Islet precursor cell (in vitro differentiated cells): ENCODE data around the gene SLC2A4.
"Not testable (repeated sequence)": the region's sequence is repeated elsewhere in the genome, so short reads cannot be mapped to it uniquely, and the experiment has no call there.

ENCODE experiments used
- DNase-seq: peaks from one replicate; pipeline ENCODE4 v3.0.0-alpha.2; 2018

Gene SLC2A4

DNA sequence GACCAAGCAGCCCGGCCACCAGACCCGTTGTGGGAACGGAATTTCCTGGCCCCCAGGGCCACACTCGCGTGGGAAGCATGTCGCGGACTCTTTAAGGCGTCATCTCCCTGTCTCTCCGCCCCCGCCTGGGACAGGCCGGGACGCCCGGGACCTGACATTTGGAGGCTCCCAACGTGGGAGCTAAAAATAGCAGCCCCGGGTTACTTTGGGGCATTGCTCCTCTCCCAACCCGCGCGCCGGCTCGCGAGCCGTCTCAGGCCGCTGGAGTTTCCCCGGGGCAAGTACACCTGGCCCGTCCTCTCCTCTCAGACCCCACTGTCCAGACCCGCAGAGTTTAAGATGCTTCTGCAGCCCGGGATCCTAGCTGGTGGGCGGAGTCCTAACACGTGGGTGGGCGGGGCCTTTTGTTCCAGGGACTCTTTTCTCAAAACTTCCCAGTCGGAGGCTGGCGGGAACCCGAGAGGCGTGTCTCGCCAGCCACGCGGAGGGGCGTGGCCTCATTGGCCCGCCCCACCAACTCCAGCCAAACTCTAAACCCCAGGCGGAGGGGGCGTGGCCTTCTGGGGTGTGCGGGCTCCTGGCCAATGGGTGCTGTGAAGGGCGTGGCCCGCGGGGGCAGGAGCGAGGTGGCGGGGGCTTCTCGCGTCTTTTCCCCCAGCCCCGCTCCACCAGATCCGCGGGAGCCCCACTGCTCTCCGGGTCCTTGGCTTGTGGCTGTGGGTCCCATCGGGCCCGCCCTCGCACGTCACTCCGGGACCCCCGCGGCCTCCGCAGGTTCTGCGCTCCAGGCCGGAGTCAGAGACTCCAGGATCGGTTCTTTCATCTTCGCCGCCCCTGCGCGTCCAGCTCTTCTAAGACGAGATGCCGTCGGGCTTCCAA is at the start of gene SLC2A4:
Gene SLC2A4 (plus strand): TSS at position 645 of the 879 bp plus-strand sequence. CDS start 217 bp downstream, at position 862.
- DNase-seq, result peak; percentile 99

DNA sequence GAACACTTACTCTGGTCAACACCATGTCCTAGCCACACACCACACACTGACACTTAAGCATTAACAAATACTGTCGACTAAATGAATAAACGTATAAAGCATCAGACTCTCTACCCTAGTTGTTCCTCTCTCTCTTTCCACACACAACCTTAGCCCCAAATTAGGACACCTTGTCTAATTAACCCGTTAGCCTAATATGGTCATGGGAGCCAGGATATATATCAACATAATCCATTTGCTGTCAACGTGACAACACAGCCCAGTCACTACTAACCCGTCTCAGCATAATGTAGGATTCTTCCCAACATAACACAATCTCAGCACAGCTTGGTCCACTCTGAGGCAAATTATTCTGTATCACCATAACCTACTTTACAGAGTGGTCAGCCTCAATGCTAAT is 49.4 kb upstream of the SLC2A4 start:
- no peak for DNase-seq

DNA sequence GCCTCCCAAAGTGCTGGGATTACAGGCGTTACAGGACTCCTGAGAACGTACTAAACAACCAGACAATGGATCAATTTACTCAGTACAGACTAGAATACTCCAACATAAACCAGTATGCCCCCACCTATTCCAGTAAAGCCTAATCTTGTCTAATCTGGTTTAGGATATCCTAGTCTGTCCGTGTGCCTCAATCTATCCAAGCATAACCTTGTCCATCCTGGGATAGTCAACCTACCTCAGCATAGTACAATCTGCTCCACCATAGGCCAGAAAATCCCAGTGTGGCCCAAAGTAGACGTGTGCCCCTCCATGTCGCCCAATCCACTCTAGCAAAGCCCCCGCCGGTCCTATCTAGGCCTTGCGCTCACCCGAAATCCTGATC is 47.8 kb upstream of the SLC2A4 start:
- DNase-seq, result no peak

DNA sequence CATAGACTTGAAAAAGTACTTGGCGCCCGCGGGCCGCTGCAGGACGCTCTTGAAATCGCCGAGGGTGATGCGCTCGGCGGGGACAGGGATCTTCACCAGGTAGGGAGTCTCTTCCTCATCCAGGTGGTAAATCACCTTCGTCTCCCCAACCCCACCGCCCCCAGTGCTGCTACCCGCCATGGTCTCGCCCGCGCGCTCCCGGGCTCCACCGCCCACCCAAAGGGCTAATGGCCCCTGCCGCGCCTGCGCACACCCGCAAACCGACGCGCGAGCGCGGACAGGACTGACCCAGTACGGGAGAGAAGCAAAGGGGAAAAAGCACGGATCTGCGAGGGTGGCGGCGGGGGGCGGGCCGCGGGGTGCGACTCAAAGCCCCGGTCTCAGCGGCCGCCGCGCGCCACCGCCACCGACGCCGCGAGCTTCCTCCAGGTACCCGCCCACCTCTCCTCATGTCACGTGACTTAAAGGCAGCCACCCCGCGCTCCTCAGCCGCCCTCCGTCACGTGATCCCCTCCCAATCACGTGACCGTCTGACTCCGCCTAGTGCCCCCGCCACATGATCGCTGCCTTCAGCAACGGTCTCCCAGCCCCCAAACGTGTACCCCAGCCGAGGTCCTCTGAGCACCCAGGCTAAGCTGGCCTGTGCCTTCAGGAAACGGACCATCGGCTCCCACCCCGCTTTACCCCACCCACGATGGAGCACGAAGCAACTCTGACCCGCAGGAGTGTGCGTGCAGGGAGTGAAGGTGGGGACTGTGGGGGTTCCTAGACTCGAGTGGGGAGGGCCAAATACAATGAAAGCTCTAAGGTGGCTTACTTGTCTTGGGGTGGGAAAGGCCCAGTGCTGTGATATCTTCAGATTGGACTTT is 47.2 kb upstream of the SLC2A4 start, which contains the start of gene DVL2:
Gene DVL2 (minus strand): TSS at position 435 of the 869 bp plus-strand sequence. CDS start 255 bp downstream, at position 180.
- peak; percentile 98 for DNase-seq

DNA sequence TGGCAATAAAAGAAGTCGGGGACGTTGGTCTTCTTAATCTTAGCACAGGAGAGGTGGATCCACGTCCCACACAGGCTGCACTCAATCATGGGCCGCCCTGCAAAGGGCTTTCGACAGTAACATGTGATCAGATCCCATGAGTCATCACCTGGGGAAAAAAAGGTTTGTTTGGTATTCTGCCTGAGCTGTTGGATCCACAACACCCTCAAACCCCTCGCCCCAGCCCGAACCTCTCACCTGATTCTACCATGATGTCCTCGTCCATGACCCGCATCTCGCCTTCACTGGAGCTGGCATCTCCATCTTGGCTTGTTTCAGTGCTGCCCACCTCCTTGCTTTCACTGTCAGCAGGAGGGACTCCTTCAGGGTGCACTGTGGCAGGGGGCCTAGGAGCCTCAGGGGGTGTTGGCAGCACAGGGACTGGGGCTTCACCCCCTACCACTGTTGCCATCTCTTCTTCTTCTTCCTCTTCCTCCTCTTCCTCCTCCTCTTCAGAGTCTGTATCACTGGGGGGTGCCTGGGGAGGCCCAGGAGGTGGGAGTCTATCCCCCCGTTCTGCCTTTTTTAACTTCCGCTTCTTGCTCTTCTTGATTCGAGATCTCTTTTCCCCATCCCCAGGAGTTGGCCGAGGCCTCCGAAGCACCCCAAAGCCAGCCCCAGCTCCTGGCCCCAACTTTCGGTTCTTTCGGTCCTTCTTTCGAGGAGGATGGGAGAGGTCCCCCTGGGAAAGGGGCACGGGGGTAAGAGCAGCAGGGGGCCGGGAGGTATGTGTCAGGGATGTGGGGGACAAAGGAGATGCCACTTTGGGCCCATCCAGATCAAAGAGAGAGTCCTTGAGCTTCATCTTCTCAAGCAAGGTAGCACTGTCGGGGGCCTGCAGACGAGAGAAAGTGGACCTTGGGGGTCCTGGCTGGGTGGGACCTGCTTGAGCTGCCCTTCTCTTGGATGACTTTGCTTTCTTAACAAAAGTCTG is 45.5 kb upstream of the SLC2A4 start:
- DNase-seq, result no peak

DNA sequence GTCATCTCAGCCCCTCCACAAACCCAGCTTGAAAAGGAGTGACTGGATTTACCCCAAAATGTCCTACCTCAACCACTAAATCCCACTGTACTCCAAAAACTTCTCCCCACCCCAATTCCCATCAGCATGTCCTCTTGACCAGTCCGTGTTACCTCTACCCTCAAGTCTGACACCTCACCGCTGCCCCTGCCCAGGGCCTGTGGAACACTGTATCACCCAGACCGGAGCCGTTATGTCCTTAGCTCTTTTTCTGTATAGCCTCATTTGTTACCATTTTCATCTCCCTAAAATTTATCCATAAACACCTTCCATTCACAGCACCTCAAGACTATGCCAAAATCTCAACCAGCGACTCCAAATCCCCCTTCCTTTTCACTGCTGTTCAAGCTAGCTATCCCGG is 44.7 kb upstream of the SLC2A4 start:
- no peak for DNase-seq

DNA sequence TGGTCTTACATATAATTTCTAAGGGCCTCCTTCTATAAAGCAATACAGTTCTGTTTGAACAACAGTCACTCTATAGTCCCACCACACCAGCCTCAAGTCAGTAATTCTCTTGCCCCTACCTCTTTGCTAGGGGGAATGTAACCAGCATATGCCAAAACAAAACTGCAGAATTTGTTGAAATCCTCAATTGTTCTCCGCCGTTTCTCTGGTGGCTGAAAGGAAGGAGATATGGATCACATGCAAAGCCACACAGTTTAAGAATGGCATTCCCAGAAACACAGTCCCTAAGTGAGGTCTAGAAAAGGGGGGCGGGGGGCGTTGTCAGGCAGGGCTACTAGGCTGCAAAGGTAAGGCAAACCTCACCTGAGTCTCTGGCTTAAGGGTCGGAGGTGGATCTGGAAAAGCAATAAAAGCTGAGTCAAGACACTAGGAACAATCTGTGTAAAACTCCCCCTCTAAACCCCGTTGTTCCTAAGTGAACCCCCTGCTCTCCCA is 44.2 kb upstream of the SLC2A4 start:
- DNase-seq, result no peak

DNA sequence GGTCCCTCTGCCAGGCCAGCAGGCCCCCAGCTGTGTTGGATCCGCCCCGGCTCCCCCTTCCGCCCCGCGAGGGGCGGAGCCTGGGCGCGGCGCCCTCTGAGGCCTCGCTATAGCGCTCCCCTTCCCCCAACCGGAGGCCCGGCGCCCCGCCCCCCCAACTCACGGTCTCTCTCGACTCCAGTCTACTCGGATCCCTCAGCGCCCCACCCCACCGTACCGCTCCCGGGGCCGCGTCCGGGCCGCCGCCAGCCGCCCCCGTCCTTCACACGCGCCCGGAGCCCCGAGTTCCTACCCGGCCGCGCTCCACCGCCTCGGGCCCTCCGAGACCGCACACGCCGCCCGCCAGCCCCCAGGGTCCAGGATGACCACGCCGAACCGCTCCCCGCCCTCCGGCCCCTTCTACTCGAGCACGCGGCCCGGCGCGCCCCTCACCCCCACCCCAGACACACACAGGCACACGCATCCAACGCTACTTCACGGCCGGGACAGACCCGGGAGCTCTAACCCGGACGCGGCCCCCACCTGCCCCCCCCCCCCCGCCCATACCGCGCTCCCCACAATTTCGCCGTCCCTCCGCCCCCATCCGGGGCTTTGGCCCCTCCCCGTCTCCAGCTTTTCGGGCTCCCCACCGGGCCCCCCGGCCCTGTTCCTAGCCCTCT is 43.6 kb upstream of the SLC2A4 start:
- DNase-seq, result peak; percentile 80

DNA sequence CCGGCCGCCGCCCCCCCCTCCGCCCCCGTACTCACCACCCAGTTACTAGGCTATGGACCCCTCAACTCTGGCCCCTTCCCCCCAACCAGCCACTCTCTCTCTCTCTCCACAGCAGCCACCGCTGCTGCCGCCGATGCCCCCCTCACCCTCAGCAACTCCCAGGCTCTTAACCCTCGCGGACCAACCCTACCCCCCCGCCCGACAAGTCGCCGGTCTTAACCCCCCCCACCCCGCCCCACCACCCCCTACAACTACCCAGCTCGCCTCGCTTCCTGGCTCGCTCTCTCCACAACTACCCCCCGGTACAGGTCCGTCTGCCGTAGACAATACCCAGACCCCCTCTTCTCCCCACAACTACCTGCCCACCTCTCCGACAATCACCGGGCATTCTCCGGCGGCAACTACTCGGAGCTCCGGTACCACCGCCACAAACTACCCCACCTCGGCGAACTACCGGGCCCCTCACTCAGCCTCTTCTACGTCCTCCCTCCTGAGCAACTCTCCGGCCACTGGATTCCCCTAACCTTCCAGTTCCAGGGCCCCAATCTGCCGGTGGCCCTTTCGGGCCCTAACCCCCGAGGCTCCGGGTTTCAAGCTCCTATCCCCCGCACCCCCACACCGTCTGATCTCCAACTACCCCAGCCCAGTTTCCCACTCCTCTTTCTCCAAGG is 43.0 kb upstream of the SLC2A4 start:
- no peak for DNase-seq

DNA sequence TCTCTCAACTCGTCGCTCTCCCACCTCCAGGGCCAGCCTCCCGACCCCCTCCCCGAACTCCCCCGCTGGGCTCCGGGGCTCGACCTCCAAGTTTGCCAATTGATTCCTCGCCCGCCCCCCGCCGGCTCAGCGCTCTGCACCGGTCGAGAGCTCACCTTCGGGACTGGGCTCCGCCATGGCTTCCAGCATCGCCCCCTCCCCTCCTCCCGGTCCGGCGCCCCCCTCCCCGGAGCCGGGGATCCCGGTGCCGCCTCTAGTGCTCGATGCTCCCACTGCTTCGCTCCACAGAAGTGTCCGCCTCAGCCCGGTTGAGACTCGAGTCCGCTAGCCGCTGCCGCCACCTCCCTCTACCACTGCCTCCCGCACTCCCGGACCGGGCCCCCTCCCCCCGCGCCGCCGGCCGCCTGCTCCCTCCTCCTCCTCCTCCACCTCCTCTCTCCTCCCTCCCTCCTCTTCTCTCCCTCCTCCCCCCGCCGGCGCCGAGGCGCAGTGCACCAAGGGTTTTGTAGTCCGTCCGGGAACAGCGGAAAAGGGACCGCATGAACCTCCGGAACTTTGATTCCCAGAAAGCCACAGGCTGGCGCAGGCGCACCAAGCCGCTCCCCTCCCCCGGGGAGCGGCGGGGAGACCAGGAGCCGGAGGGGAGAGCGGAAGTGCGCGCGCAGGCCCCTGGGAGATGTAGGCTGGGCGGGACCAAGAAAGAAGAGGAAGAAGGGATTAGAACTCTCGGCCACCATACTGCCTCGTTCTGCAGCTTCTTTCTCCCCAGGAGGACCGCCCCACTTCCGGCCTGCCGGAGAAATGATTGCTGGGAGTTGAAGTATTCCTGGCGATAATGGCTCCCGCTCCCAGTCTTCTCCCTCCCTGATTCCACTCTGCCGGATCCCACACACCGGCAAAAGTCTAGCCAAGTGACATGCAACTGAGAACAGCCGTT is 42.2 kb upstream of the SLC2A4 start, which contains the start of gene PHF23:
Gene PHF23 (minus strand): TSS at position 367 of the 937 bp plus-strand sequence. CDS start 178 bp downstream, at position 189.
- peak; percentile 100 for DNase-seq

DNA sequence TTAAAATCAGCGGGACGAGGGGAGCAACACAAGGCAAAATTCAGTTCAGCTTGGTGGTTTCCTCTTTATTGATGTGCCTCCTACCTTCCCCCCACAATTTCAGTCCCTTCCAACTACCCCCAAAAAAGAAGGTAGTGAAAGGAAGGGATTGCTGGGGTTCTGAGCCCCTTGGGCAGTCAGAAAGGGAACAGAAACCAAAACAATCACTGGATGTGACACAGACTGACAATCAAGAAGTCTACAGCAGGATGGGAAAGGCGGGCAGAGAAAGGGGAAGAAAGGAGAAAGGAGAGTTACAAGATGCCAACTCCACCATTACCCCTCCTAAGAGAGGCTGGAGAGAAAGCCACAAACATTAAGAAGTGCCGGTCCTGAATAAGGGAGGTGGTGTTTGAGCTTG is 41.1 kb upstream of the SLC2A4 start:
- DNase-seq, result no peak

DNA sequence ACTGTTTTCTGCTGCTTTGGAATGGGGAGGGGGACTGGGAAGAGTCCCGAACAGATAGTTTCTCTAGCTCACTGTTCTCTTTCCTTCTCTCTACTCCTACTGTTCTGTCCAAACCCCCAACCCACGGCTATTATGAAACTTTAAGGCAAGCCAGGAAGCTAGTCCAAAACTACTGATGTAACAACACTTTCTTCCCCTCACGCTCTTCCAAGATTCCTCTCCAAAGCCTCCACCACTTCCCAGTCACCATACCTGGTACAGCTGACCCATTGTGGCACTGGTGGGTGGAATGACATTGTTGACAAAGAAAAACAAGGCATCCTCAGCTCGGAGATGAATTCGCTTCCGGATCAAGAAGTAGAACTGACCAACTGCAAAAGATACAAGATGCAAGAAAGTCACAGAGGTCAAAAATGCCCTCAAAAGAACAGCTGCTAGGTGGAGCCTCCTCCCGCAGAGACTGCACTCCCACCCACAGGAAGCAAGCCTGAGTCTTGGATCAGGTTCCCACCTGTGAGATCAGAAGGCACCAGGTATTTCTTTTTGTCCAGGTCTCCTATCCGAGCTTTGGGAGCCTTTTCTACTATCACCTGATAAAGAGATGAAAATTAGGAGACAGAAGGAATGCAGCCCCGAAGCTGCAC is 40.3 kb upstream of the SLC2A4 start:
- DNase-seq, result no peak

DNA sequence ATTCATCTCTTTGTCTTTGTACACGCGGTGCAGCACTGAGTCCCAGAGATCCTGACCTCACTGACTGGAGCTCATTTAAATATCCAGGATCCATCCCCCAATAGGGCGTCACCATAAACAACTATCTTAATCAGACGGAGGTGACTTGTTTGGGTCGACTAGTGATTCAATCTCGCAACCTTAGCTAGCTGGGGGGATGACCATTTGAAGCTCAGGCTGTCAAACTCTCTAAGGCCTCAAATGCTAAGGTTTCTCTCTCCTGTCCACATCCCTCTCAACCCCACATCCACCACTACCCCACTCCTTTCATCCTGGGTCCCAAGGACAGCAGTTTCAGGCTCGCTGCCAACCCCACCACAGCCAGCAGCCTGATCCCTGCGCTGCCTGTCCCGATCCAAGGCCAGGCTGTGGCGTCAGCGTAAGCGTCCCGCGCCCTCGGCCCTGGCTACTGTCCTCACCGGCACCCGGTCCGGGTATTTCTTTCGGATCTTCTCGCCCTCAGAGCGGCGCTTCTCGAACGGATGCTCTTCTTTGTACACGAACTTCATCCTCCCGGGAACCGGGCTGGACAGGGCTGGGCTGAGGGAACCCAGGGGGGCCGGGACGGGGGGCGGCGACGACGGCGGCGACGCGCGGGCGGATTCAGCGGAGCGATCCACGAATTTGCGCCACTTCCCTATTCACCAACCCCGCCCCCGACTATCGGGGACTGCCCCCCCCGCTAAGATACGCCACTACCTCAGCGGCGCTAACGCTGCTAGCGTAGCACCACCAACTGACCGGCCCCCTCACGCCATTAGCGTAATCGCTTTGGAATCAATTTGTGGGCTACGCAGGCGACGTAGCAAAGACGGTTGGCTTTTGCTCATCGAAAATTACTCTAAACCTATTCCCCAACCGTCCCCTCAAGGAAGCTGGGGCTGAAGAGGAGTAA is 39.5 kb upstream of the SLC2A4 start, which contains the start of gene GABARAP:
Gene GABARAP (minus strand): TSS at position 667 of the 934 bp plus-strand sequence. CDS start 119 bp downstream, at position 548.
- DNase-seq, result peak; percentile 95

DNA sequence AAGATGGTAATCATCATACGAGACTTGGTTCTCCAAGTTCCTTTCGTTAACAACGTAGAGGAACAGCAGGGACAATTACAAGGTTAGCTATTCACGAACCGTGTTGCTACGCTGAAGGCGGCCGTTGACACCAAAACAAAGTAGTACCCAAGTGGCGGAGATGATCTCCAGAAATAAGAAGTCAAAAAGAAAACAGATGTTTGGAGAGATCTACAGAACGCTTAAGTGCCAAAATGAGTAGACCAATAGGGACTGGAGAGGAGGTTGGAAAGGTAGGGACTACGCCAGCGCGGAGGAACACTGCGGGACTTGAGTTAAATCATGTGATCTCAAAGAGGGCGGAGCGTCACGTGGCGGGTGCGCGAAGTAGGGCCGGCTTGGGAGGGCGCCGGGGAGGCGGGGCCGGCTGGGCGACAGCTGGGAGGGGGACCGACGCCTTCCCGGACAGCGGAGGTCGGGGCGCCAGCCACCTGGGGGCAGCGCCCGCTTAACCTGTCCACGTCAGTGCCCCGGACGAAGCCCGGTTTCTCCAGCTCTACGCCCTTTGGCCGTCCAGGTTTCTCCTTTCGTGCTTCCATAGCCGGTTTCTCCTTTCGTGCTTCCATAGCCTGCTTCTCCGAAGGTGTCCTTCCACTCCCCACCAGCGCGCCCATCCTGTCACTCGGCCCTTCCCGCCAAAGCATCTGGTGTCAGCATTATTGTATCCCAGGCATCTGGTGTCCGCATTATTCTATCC is 38.6 kb upstream of the SLC2A4 start:
- peak; percentile 98 for DNase-seq

DNA sequence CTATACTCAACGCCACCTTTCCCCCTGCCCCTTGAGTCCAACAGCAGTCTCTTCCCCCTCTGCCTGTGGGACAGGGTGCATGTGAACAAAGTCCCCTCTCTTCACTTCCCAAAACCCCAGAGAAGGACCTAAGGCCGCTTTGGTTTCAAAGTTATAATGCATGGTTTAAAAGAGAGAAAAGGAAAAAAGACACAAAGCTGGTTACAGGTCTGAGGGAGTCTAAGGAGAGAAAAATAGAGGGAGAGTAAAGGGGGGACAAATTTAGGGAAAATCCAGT is 38.1 kb upstream of the SLC2A4 start:
- DNase-seq, result no peak

DNA sequence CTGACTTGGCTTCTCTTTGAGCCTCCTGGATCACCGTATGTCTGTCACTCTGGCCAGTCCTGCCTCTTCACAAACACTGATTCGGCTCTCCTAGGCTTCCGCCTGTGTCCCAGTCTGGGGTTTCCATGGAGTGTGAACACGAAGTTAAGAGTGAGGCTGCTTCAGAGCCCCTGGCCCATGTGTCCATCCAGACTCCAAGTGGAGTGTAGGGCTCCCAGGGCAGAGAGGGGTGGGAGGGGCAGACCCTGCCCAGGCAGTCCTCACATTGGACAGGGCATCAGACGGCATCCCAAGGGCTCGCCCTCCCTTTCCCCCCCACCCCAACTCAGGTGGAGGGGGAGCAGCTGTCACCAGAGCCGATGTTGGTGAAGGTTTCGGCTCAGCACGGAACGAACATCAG is 37.7 kb upstream of the SLC2A4 start:
- not testable (repeated sequence) for DNase-seq

DNA sequence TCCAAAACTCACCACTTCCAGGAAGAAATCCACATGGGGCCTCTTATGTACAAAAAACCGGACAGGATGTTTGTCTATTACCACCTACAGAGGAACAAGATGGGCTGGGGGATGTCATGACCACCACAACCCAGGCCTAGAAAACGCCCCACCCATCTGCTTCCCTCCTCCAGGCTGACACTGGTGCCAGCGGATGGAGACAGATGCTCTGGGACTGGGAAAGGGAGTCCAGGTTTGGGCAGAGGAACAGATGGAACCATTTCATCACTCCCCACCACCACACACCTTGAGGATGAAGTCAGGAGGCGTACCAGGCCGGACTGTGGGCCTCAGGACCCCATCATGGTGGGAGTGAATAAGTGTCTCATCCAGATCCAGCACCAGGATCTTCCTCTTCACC is 34.7 kb upstream of the SLC2A4 start:
- DNase-seq, result no peak
